ENCODE results near the gene HSPA1A. TPM values are rescaled to one million over a fixed set of nuclear protein-coding genes. Genes with fewer than 3 reads are reported as not detected.

Gene HSPA1A
- total and polyA plus RNA-seq, 2 donors (not counting 1 experiment from before 2014, with no cell fraction given) = 66.3 to 70.0 TPM

DNA sequence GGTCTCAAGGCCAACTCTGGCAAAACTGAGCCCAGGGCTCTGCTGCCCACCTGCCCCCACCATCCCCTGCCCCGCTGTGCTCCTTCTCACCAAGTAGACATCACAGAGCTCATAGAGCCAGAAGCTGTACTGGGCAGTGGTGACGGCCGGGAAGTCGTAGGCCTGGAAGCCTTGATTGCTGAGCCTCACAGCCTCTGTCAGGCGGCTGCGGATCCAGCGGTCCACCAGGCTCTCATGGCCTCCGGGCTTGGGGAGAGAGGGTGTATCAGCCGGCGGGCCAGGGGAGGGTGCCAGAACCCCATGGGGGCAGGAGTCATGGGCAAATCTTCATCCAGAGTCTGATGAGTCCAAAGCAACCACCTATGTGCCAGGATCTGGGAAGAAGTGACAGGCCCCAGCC is 35.4 kb upstream of the HSPA1A start:
- Histone ChIP-seq H3K9me3 (ENCODE audit: control insufficient read depth, insufficient read depth, low read depth, low read length) (no peaks in the 10 kb centered on the region), H3K27me3 (ENCODE audit: control insufficient read depth, insufficient read depth, low read length) (no peaks in the 10 kb centered on the region), H3K4me3 (replicated peaks in 1 of 4; ENCODE audit: control extremely low read depth in 1 of 4, insufficient read depth in 1 of 4, low read depth in 3 of 4, low read length in 4 of 4) (no peak overlapping the region), H3K4me1 (ENCODE audit: control insufficient read depth, extremely low read depth, insufficient read depth, low read length) (peaks cover 7% of the 10 kb centered on the region), H3K79me2 (ENCODE audit: control insufficient read depth, insufficient read depth, low read length) (no peaks in the 10 kb centered on the region), H3K36me3 (ENCODE audit: control insufficient read depth, insufficient read depth, low read length) (peaks cover 20% of the 10 kb centered on the region), H2AFZ (ENCODE audit: low read length) (no peak overlapping the region), H3K9ac (ENCODE audit: insufficient read depth, low read length) (no peak overlapping the region), H3K4me2 (ENCODE audit: extremely low read depth, insufficient read depth, low read length) (no peak overlapping the region), H4K20me1 (ENCODE audit: control insufficient read depth, extremely low read depth, insufficient read depth, low read length) (no peaks in the 10 kb centered on the region), H3K27ac (ENCODE audit: insufficient read depth, low read length) (no peak overlapping the region)
- TF ChIP-seq, protein P1, sequence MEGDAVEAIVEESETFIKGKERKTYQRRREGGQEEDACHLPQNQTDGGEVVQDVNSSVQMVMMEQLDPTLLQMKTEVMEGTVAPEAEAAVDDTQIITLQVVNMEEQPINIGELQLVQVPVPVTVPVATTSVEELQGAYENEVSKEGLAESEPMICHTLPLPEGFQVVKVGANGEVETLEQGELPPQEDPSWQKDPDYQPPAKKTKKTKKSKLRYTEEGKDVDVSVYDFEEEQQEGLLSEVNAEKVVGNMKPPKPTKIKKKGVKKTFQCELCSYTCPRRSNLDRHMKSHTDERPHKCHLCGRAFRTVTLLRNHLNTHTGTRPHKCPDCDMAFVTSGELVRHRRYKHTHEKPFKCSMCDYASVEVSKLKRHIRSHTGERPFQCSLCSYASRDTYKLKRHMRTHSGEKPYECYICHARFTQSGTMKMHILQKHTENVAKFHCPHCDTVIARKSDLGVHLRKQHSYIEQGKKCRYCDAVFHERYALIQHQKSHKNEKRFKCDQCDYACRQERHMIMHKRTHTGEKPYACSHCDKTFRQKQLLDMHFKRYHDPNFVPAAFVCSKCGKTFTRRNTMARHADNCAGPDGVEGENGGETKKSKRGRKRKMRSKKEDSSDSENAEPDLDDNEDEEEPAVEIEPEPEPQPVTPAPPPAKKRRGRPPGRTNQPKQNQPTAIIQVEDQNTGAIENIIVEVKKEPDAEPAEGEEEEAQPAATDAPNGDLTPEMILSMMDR (conservative IDR thresholded peaks at IDR 0.05 in 1 of 2, IDR thresholded peaks at IDR 0.05 in 1 of 2; ENCODE audit: low read depth in 1 of 2, low read length in 2 of 2) = no peak
- no peak for TF ChIP-seq EZH2 (IDR thresholded peaks at IDR 0.05; ENCODE audit: low read length, missing control alignments)
- DNase-seq (ENCODE audit: low read depth in 2 of 2) = no peak

DNA sequence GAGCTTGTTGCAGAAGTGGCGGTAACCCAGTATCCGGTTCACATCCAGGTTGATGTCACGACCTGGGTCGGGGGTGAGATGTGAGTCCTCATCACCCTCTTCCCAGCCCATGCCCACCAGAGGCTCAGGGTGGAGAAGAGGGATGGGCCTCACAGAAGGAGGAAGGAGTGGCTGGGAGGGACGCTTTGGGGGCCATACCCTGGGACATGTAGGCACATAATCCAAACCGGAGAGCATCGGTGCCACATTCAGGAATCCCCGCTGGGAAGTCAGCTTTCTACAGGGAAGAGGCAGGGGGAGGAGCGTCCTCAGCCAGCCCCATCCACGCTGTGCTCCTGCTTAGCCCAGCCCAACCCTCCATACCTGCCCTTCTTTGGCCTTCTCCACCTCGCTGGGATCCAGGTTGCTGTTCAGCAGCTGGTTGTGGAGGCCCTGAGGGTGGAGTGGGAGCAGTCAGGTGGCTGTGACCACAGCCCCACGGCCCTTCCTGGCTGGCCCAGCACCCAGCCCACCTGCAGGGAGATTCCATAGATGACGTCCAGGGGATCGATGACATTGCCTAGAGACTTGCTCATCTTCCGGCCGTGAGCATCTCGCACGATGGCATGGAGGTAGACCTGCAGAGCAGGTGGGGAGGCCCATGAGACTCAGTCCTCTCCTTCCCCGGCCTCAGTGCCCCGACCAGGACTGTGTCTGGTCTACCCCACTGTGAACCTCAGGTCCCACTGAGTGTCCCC is 34.7 kb upstream of the HSPA1A start:
- Histone ChIP-seq H3K36me3 (ENCODE audit: control insufficient read depth, insufficient read depth, low read length) (peaks cover 27% of the 10 kb centered on the region), H2AFZ (ENCODE audit: low read length) (no peak overlapping the region), H4K20me1 (ENCODE audit: control insufficient read depth, extremely low read depth, insufficient read depth, low read length) (no peaks in the 10 kb centered on the region), H3K27me3 (ENCODE audit: control insufficient read depth, insufficient read depth, low read length) (no peaks in the 10 kb centered on the region), H3K9ac (ENCODE audit: insufficient read depth, low read length) (no peak overlapping the region), H3K4me3 (replicated peaks in 1 of 4; ENCODE audit: control extremely low read depth in 1 of 4, insufficient read depth in 1 of 4, low read depth in 3 of 4, low read length in 4 of 4) (no peak overlapping the region), H3K4me2 (ENCODE audit: extremely low read depth, insufficient read depth, low read length) (no peak overlapping the region), H3K9me3 (ENCODE audit: control insufficient read depth, insufficient read depth, low read depth, low read length) (no peaks in the 10 kb centered on the region), H3K4me1 (ENCODE audit: control insufficient read depth, extremely low read depth, insufficient read depth, low read length) (peaks cover 7% of the 10 kb centered on the region), H3K27ac (ENCODE audit: insufficient read depth, low read length) (no peak overlapping the region), H3K79me2 (ENCODE audit: control insufficient read depth, insufficient read depth, low read length) (no peaks in the 10 kb centered on the region)
- TF ChIP-seq, protein P1 (conservative IDR thresholded peaks at IDR 0.05 in 1 of 2, IDR thresholded peaks at IDR 0.05 in 1 of 2; ENCODE audit: low read depth in 1 of 2, low read length in 2 of 2) = no peak
- no peak for TF ChIP-seq EZH2 (IDR thresholded peaks at IDR 0.05; ENCODE audit: low read length, missing control alignments)
- DNase-seq (ENCODE audit: low read depth in 2 of 2) = no peak

DNA sequence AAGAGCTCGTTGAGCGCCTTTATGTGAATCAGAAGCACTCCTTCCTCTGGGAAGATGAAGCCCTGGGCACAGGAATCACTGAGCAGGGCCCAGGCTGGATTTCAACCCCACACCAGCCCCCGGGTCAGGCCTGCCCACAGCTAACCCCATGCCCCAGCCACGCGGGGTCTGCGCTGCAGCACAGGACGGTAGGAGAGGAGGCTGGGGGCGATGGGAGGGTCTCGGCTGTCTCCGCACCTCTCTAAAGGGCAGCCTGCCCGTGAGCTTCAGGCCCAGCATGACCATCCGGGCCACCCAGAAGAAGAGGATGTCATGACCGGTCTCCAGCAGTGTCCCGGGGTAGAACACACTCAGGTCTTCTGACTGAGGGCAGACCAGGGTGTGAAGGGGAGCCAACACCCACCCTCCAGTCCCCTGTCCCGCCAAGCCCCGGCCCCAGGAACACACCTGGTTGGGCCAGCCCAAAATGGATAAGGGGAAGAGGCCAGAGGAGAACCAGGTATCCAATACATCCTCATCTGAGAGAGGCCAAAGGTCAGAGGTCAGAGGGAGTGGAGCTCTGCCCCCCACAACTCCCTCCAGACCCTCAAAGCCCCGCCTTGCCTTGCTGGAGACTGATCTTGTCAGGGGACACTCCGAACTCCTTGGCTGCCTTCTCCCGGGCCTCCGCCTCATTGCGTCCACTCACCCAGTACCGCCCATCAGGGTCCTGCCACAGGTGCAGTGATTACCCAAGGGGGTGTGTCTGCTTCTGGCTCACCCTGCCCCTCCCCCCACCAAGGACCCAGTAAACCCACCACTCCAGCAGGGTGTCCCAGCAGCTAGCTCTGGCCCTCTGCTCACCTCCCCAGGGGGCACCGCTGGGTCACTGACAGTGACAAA is 33.9 kb upstream of the HSPA1A start:
- Histone ChIP-seq H3K27me3 (ENCODE audit: control insufficient read depth, insufficient read depth, low read length) (no peaks in the 10 kb centered on the region), H3K9me3 (ENCODE audit: control insufficient read depth, insufficient read depth, low read depth, low read length) (no peaks in the 10 kb centered on the region), H3K4me1 (ENCODE audit: control insufficient read depth, extremely low read depth, insufficient read depth, low read length) (peaks cover 7% of the 10 kb centered on the region), H3K4me2 (ENCODE audit: extremely low read depth, insufficient read depth, low read length) (no peak overlapping the region), H3K4me3 (replicated peaks in 1 of 4; ENCODE audit: control extremely low read depth in 1 of 4, insufficient read depth in 1 of 4, low read depth in 3 of 4, low read length in 4 of 4) (no peak overlapping the region), H3K27ac (ENCODE audit: insufficient read depth, low read length) (no peak overlapping the region), H3K36me3 (ENCODE audit: control insufficient read depth, insufficient read depth, low read length) (peaks cover 27% of the 10 kb centered on the region), H3K9ac (ENCODE audit: insufficient read depth, low read length) (no peak overlapping the region), H3K79me2 (ENCODE audit: control insufficient read depth, insufficient read depth, low read length) (no peaks in the 10 kb centered on the region), H4K20me1 (ENCODE audit: control insufficient read depth, extremely low read depth, insufficient read depth, low read length) (no peaks in the 10 kb centered on the region), H2AFZ (ENCODE audit: low read length) (no peak overlapping the region)
- no peak for TF ChIP-seq EZH2 (IDR thresholded peaks at IDR 0.05; ENCODE audit: low read length, missing control alignments)
- TF ChIP-seq, protein P1 (conservative IDR thresholded peaks at IDR 0.05 in 1 of 2, IDR thresholded peaks at IDR 0.05 in 1 of 2; ENCODE audit: low read depth in 1 of 2, low read length in 2 of 2) = no peak
- no peak for DNase-seq (ENCODE audit: low read depth in 2 of 2)
